GM08714 (cell line): ENCODE measurements around the gene RASA2.
"Not testable (repeated sequence)": the region's sequence is repeated elsewhere in the genome, so short reads cannot be mapped to it uniquely, and the experiment has no call there.

Experiments
- H3K4me3 ChIP-seq: fragments of 200-500 bp; sonication (Bioruptor generic); 2 replicates; pipeline ENCODE4 v1.5.1; 2014; ENCODE audit warnings: mild to moderate bottlenecking, low read length, inconsistent platforms
- ZNF274 ChIP-seq: IDR thresholded peaks from 2 replicates; pipeline ENCODE4 v1.6.1; 2012; ENCODE audit warnings: mild to moderate bottlenecking, low read depth, low read length

Gene RASA2

DNA sequence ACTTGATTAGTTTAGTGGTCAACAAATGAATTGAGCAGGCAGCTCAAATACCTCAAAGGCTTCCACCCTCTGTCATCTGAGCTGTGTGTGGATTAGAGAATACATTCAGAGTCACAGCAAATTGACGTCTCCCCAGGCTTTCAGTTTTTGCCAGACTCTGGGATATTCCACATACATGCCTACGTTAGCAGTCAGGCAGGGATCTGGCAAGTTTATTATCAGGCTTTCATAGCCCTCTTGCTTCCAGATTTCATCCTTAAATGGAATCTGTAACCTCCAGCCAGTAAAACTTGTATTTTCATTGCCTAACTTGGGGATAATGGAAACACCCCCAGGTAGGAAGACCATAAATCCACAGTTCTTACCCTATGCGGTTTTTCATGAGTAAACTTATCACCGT lies 115.9 kb downstream of the RASA2 start:
- no peak overlapping the region for H3K4me3 ChIP-seq
- TF ChIP-seq ZNF274 = no peak

DNA sequence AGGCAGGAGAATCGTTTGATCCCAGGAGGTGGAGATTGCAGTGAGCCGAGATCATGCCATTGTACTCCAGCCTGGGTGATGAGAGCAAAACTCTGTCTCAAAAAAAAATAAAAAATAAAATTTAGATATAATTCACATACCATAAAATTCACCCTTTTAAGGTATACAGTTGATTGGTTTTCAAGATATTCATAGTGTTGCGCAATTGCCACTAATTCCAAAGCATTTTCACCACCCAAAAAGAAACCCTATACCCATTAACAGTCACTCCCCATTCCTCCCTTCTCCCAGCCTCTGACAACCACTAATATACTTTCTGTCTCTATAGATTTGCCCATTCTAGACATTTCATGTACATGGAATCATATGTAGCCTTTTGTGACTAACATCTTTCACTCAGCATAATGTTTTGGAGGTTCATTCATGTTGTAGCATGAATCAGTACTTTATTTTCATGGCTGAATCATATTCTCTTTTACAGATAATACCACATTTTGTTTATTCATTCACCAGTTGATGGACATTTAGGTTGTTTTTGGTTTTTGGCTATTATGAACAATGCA lies 116.7 kb downstream of the RASA2 start:
- no peak for TF ChIP-seq ZNF274

DNA sequence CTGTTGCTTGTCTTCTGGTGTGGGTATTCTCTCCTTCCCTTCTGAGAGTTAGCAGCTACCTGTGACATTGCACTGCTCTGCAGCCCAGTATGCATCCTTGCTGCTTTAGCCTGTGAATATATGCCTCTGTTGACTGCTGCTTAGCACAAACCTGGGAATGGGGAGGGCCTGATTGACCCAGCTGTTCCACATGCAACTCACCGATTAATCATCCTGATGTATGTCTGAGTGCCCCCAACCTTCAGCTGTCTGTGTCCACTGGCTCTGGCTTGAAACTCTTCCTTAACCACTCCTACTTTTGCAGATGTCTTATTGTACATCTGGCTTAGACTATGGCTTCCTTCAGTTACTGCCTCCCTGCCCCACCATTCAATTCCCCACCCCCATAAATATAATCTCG lies 119.1 kb downstream of the RASA2 start:
- H3K4me3 ChIP-seq = no peak overlapping the region
- TF ChIP-seq ZNF274 = no peak

More for the DNA sequence above, 116.7 kb downstream of the RASA2 start:
- H3K4me3 ChIP-seq = no peak overlapping the region

DNA sequence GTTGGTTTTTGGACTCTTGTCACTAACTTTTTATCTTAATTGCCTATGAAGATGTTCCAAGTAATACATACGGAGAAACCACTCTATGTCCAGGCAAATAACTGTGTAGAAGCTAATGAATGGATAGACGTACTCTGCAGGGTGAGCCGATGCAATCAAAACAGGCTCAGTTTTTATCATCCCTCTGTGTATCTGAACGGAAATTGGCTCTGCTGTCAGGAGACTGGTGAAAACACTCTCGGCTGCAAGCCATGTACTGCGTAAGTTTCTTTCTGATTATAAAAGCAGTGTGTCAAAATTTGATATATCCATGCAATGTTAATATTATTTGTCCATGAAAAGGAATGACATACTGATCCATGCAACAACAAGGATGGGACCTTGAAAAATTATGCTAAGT lies 121.6 kb downstream of the RASA2 start:
- no peak overlapping the region for H3K4me3 ChIP-seq
- TF ChIP-seq ZNF274 = no peak

DNA sequence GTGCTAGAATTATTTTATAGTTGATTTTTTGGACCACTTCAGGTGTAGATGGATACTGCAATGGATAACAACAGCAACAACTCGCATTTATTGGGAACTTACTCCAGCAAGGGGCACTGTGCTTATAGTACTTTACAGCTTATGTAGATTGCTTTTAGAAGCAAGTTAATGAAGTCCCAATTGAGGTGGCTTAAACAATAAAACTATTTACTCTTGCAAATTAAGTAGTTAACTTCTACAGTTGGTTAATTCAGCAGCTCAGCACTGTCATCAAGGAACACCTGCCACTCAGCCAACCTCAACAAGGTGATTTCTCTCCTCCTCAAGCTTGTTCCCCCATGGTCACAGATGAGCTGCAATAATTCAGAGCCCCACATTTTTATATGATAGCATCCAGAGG lies 124.1 kb downstream of the RASA2 start:
- TF ChIP-seq ZNF274 = no peak
- H3K4me3 ChIP-seq = no peak overlapping the region

DNA sequence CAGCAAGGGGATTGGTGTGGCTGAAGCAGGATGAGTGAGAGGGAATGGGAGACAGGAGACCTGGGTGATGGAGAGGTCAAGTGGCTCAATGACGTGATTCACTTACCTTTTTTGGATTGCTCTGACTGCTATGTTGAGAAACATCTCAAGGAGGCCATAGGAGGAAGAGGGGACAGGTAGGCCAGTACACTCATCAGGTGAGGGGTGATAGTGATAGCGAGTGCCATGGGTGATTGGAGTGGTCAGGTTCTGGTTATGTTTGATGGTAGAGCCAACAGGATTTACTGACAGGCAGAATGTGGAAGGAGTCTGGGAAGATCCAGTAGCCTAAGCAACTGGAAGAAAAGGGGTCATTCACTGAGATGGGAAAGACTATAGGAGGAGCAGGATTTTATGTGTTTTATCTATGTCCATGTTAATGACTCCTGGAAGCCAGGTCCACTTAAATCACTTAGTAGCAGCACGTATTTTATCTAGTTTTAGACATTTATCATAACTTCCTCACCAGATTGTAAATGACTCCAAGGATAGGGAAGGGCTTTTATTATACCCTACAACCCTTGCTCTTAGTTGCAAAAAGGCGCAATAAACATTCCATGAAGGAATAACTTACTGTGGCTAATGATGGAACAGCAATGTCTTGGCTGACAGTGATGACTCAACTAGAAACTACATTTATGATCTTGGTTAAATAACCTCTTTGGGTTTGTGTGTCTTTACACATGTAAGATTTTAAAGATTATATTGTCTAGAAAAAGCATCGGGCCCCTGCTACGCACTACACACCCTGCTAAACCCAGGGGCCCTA lies 131.5 kb downstream of the RASA2 start:
- no peak overlapping the region for H3K4me3 ChIP-seq
- no peak for TF ChIP-seq ZNF274

DNA sequence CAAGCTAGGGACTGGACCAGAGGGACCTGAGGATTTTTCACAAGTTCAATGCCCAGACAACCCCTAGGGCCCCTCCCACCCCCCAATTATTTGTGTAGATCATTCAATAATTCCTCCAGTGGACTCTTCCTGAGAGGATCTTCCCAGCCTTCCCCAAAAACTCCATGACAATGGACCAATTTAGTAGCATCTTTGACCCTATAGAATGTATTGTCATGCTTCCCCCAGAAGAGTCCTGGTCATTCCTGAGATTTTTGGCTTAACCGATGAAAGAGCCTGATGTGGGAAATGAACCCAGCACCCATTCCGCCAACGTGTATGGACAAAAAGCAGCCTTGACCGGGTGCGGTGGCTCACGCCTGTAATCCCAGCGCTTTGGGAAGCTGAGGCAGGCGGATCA lies 132.1 kb downstream of the RASA2 start:
- no peak overlapping the region for H3K4me3 ChIP-seq
- TF ChIP-seq ZNF274 = no peak

DNA sequence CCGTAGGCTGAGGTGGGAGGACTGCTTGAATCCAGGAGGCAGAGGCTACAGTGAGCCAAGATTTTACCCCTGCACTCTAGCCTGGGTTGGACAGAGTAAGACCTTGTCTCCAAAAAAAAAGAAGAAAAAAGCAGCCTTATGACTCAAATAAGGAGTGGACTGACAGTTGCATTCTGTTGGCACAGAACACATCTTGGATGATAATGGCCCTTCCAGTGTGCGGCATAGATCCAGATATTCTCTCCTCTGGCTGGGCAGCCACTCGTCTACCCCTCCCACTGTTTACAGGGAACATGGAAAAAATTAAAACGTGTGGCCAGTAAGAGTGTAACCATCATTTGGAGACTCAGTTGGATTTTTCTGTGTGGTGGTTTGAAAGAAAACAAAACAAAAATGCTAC lies 132.6 kb downstream of the RASA2 start:
- H3K4me3 ChIP-seq = no peak overlapping the region
- TF ChIP-seq ZNF274 = no peak

DNA sequence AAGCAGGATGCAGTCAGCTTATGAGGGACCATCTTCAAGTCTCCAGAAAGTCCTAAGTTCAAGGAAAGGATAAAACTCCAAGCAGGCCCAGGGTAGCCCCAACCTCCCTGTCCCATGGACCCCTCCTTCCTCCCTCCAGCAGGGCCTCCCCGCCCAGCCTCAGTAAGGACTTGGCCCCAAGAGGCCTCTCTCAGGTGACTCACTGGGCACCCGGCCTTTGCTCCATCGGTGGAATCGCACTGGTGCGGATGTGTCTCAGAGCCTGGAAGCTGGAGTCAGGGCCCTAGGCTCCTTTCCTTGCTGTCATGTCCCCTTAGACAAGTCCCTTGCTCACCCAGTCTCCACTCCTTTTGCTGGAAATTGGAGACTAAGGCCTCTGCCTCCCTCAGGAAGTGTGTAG lies 136.9 kb downstream of the RASA2 start:
- no peak for TF ChIP-seq ZNF274

DNA sequence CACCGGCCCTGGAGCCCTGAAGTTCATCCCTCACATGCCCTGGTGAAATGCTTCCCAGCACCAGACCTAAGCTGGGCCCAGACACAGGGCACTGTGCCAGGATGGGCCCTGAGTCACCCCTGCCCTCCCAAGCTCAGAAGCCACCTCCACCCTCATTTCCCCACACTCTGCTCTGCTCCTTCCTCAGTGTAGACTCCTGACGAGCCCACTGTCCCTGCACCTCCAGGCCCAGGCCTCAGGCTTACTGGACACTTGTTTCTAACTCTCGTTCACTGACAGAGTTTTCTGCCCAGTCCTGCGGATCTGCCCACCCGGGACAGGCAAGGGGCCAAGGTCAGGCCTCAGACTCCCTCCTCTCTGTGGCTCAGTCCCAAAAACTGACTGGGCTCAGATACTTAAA lies 138.7 kb downstream of the RASA2 start:
- TF ChIP-seq ZNF274 = no peak
- H3K4me3 ChIP-seq = no peak overlapping the region

More for the DNA sequence above, 136.9 kb downstream of the RASA2 start:
- H3K4me3 ChIP-seq = no peak overlapping the region

DNA sequence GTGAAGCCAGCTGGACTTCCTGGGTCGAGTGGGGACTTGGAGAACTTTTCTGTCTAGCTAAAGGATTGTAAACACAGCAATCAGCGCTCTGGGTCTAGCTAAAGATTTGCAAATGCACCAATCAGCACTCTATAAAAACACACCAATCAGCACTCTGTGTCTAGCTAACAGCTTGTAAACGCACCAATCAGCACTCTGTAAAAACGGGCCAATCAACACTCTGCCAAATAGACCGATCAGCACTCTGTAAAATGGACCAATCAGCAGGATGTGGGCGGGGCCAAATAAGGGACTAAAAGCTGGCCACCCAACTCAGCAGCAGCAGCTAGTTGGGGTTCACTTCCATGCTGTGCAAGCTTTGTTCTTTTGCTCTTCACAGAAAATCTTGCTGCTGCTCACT lies 141.5 kb downstream of the RASA2 start:
- not testable (repeated sequence) for H3K4me3 ChIP-seq

DNA sequence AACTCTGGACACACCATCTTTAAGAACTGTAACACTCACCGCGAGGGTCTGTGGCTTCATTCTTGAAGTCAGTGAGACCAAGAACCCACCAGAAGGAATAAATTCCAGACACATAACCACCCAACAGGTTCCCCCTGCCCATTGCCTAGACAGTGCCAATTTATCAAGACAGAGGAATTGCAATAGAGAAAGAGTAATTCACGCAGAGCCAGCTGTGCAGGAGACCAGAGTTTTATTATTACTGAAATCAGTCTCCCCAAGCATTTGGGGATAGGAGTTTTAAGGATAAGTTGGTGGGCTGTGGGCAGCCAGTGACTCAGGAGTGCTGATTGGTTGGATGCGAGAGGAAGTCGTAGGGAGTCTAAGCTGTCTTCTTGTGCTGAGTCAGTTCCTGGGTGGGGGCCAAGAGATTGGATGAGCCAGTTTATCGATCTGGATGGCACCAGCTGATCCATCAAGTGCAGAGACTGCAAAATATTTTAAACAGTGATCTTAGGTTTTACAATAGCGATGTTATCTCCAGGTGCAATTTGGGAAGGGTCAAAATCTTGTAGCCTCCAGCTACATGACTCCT lies 142.1 kb downstream of the RASA2 start:
- H3K4me3 ChIP-seq = not testable (repeated sequence)

DNA sequence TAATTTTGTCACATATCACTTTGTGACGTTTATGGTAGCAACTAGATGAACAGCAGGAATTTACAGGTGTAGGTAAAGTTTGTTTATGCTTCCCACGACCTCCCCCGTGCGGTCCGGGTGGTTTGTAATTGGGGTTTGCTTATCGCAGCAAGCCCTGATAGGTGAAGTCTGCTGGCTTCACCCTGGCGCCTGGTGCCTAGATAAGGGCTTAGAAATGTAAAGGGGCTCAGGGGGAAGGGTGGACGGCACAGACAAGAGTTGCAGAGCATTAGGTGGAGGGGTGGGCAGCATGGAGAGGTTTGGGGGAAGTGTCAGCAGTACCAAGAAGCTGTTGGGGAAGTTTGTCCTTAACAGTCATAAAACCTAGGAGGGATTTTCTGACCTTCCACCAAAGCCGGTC lies 143.1 kb downstream of the RASA2 start:
- no peak for TF ChIP-seq ZNF274
- no peak overlapping the region for H3K4me3 ChIP-seq

DNA sequence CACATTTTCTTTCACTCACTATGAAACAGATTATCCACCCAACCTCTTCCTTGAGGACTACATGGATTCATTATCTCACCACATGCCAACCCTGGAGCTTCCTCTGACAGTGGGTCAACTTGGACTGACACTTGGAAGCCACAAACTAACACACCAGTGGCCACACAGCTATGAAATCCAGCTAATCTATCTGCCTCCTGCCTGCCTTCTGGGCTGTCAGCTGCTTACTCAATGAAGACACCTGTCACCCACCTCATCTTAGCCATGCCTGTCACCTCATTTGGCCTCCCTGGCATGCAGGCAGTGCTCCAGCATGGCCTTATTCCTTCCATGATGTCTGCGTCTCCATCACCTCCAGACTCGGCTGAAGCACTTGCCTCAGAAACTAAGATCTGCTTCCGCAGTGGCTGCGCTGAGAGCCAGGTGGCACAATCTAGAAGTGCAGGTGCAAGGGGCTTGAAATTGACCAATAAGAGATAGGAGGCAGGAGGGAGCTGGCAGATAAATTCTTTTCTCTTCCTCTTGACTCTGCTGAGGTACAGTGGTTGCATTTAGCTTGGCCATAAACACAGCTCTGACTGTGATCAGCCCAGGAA lies 146.1 kb downstream of the RASA2 start:
- no peak for TF ChIP-seq ZNF274

DNA sequence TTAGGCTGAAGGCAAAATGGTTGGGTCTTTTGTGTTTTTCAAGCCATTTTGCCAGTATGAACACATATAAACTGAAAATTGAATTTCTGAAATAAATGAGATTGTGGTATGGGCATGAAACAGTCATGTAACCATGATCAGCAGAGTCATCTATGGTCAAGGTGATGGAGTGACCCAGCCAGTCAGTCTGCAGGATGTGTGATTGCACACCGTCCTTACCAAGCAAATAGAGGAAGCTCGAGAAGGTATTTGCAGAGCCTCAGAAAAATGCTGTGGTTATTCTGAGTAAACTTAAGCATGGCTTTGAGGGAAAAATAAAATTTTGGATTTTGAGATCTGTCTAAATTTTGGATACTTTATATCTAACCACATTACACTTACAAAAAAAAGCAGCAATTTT lies 155.4 kb downstream of the RASA2 start:
- no peak overlapping the region for H3K4me3 ChIP-seq
- TF ChIP-seq ZNF274 = no peak

More for the DNA sequence above, 146.1 kb downstream of the RASA2 start:
- no peak overlapping the region for H3K4me3 ChIP-seq

DNA sequence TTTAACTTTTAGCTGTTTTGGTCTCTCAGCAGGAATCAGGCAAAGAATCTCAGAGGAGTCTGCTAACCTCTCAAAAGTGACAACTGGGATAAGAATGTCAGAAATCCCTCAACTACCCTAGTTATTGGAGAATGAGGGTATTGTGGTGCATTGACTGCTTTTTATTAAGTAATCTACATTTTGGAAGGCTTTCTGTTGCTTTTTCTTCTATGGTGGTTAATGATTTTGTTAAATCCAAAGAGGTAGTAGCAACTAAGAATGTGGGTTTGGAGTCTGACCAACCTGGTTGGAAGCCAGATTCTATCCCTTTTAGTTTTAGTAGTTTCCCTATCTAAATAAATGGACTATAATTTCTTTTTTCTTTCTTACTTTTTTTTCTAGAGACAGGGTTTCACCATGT lies 156.6 kb downstream of the RASA2 start:
- H3K4me3 ChIP-seq = no peak overlapping the region
- TF ChIP-seq ZNF274 = no peak
